ENCODE results near the gene ATF6.
"Not testable (repeated sequence)": the region's sequence is repeated elsewhere in the genome, so short reads cannot be mapped to it uniquely, and the experiment has no call there.

ATF6 gene, protein sequence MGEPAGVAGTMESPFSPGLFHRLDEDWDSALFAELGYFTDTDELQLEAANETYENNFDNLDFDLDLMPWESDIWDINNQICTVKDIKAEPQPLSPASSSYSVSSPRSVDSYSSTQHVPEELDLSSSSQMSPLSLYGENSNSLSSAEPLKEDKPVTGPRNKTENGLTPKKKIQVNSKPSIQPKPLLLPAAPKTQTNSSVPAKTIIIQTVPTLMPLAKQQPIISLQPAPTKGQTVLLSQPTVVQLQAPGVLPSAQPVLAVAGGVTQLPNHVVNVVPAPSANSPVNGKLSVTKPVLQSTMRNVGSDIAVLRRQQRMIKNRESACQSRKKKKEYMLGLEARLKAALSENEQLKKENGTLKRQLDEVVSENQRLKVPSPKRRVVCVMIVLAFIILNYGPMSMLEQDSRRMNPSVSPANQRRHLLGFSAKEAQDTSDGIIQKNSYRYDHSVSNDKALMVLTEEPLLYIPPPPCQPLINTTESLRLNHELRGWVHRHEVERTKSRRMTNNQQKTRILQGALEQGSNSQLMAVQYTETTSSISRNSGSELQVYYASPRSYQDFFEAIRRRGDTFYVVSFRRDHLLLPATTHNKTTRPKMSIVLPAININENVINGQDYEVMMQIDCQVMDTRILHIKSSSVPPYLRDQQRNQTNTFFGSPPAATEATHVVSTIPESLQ

DNA sequence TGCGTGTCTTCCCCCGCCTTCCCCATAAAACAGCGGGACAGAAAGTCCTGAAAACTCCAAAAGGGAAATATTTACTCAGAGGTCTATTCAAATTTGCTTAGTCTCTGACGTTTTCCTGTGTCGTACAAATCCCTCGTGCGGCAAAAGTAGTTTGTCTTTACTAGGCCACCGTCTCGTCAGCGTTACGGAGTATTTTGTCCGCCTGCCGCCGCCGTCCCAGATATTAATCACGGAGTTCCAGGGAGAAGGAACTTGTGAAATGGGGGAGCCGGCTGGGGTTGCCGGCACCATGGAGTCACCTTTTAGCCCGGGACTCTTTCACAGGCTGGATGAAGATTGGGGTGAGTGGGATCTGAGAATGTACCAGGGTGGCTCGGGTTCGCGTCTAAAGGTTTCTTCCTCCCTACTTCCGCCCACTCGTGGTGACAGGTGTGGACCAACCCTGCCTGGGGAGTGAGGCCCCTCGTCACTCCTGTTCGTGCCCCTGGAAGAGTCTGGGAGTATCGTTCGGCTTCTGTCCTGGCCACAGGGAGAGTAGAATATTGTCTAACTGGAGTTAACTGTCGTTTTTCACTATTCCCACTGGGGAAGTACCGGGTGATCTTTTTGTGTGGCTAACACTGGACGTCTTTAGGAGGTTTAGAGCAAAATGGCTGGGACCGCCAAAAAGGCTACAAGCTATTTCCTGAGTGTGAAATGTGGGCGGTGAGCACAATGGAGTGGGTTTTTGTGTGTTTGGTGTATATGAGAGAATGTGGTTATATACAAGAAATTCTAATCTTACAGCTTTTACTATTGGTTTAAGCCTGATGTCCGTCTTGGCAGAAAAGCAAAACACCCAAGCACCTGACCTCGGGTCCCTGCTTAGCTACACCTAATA lies at the start of gene ATF6:
ATF6 (plus strand) TSS at position 219 of the 880 bp plus-strand sequence; CDS start at position 260, 41 bp downstream.
- DNase-seq (ENCODE audit: low read depth in 2 of 2) = peak; percentile 68 to 70

DNA sequence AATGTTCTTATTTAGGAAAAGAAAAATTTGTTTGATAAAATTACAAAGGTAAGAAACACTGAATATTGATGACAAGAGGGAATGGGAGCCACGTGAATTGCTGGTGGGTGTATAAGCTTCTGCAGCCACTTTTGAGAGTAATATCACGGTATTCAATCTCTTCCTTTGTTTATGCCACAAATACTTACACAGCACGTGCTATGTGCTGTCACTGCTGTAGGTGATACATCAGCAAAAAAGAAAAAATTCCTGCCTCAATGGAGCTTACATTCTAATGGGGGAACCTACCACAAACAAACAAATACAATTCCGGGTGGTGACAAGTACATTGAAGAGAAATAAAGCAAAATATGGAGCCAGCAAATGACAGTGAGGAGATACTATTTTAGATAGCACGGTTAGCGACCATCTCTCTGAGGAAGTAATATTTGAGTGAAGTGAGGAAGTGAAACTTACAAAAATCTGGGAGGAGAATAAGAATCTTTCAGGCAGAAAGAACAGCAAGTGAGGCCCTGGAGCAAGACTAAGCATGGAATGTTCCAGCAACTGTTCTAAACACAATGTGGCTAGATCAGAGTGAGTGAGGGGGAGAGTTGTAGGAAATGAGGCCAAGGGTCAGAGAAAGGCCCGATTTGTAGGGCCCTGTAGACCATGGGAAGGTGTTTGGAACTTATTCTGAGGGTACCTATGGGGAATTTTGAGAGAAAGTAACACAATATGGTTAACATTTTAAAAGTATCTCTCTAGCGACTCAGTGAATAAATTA lies 47.4 kb upstream of the ATF6 start:
- DNase-seq (ENCODE audit: low read depth in 2 of 2) = no peak

DNA sequence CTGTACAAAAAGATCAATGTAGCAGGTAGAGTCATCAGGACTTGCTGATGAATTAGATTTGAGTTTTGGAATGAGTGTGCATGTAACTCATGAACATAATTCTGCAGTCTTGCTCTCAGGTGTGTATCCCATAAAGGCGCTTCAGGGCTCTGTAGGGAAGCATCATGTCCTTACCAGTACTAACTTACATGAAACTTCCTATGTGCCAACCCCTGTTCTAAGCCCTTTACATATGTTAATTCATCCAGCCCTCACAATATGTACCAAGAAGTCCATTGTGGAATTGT lies 46.9 kb upstream of the ATF6 start:
- no peak for DNase-seq (ENCODE audit: low read depth in 2 of 2)

DNA sequence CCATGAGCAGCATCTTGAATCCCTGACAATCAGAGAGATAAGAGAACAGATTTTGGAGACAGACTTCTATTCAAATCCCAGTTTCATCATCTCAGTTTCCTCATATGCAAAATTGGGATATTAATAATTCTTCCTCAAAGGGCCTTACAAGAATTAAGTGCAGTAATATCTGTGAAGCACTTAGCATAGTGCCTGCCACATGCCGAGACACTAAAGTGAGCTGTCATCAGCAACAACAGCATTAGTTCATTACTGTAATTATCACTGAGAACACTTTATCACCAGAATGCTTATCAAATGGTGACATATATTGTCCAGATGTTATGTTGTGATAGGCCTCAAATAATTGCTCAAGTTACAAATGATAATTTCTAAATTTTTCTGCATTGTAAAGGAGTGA lies 45.7 kb upstream of the ATF6 start:
- DNase-seq (ENCODE audit: low read depth in 2 of 2) = no peak

DNA sequence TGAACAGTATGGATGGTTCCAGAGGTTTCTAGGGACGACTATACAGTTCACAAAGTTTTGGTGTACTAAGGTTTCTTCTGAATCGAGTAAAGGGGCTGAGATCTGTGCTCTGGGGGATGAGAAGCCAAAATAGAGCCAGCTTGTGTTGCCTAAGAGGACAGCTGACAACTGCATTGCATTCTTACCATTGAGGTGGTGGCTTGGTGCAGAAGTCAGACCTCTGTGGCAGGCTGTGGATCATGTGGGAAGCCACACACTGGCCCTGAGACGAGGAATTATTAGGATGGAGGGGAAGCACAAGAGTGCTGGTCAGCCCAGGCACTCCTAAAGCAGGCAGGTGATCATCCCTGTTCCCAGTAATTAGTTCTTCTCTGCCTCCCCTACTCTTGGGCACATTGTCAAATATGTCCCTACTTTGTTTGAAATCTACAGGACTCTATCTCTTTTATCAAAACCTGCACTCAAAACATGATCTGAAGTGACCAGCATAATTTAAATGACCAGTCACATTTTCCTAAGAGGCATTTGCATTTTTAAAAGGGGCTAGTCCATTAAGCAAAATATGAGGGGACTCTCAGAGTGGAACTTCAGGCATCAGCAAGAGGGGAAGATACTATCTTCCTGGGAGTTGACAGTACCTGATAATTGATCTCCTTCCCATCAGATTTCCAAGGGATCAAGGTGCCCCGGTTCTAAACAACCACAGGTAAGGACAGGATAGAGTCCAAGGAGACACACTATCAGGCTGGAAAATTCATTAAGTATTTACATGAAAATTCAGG lies 45.0 kb upstream of the ATF6 start, which contains the start of gene FCRLB:
FCRLB (plus strand) TSS at position 589 of the 782 bp plus-strand sequence. CDS start 1,129 bp downstream, outside the sequence.
- no peak for DNase-seq (ENCODE audit: low read depth in 2 of 2)

DNA sequence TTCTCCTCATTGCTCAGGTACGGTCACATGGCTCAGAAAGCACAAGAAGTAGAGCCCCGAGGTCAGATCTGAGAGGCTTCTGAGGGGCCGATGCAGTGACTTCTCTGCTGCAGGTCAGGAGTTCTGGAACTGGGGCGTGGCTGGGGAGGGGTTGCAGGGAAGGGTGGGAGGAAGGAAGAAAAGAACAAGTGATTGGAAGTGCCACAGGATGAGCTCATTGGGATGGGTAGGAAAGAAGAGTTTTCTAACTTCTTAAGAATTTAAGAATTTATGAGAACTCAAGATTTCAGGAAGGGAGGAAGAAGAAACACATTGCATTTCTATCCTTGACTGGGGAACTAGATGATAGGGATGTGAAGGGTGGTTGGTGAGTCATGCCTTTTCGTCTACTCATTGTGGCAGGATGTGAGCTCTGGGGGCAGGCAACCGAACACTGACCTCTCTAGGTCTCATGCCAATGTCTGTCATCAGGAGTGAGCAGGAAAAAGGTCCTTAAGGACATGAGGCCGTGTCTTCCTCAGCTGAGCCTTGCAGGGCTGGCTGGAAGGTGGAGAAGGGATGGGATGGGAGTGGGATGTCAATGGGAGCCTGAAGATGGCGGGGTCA lies 44.3 kb upstream of the ATF6 start:
- DNase-seq (ENCODE audit: low read depth in 2 of 2) = no peak

DNA sequence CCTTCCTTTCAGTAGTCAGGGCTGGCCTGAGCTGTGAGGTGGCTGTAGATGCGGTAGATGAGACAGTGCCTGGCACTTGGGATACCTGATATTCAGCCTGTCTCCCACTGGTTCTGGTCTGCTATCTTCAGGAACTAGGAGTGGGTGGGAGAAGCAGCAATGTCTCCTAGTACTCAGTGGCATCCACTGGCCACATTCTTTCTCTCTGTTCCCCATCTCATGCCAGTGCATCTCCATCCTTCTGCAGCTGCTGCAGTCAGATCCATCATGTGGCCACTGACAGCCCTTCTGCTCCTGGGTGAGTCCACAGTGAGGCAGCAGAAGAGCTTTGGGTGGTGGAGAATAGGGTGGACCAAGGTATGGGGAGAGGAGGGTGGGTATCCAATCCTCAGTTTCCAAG lies 43.7 kb upstream of the ATF6 start:
- no peak for DNase-seq (ENCODE audit: low read depth in 2 of 2)

DNA sequence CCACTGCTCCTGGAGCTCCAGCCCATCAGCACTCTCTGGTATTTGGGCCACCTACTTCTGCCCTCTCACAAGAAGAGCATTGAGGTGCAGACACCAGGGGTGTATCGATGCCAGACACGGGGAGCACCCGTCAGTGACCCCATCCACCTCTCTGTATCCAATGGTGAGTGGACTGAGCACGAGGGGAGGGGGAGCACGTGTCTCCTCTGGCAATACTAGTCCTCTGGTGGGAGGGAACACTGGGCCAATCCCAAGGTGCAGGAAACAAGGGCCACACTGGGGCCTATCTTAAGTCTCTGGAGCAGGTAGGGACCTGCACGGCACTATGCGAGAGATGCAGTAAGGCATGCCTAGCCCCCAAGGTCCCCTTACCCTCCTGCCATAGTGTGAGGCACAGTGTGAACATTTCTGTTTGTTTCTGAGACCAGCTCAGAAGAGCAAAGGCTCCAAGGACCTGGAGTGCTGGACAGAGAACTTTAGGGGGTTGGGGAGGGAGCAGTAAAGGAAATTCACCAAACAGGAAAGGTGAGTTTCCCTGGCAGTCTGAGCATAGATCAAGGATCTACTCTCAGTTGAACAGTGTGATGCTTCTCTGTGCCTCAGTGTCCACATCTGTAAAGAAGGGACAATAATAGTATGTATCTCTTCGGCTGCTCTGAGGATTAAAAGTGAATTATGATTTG lies 42.5 kb upstream of the ATF6 start:
- no peak for DNase-seq (ENCODE audit: low read depth in 2 of 2)

DNA sequence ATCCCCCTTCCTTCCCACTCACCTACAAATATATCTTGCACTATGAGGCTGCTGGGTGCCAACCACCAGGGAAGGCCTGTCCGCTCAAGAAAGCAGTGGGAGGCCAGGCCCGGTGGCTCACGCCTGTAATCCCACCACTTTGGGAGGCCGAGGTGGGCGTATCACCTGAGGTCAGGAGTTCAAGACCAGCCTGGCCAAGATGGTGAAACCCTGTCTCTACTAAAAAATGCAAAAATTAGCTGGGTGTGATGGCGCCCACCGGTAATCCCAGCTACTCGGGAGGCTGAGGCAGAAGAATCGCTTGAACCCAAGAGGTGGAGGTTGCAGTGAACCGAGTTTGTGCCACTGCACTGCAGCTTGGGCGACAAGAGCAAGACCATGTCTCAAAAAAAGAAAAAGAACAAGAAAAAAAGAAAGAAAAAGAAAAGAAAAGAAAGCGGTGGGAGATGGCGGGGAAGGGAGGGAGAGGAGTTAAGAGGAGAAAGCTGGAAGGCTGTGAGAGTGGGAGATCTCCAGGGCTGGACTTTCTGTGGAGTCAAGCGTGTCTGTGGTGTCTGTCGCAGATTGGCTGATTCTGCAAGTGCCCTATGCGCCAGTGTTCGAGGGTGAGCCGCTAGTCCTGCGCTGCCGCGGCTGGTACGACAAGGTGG lies 40.7 kb upstream of the ATF6 start:
- DNase-seq (ENCODE audit: low read depth in 2 of 2) = not testable (repeated sequence)

DNA sequence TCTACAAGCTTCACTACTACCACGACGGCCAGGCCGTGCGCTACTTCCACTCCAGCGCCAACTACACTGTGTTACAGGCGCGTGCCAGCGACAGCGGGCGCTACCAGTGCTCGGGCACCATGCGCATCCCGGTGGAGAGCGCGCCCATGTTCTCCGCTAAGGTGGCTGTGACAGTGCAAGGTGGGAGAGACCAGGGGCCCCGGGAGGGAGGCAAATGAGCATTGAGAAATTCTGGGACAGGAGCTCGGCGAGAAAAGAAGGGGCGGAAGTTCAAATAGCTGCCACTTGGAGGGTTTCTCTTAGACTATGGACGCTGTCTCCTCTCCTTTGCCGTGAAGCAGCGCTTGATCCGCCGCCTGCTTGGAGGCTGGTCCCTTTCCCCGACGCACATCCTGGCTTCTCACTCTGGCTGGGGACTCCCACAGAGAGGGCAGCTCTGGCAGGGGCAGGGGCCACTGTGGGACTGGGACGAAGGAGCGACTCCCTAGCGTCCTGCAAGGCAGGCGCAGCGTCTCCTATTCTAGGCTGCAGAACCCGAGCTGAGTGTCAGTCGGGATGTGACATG lies 40.1 kb upstream of the ATF6 start:
- peak in 1 of 2 experiments; percentile 8 for DNase-seq (ENCODE audit: low read depth in 2 of 2)

DNA sequence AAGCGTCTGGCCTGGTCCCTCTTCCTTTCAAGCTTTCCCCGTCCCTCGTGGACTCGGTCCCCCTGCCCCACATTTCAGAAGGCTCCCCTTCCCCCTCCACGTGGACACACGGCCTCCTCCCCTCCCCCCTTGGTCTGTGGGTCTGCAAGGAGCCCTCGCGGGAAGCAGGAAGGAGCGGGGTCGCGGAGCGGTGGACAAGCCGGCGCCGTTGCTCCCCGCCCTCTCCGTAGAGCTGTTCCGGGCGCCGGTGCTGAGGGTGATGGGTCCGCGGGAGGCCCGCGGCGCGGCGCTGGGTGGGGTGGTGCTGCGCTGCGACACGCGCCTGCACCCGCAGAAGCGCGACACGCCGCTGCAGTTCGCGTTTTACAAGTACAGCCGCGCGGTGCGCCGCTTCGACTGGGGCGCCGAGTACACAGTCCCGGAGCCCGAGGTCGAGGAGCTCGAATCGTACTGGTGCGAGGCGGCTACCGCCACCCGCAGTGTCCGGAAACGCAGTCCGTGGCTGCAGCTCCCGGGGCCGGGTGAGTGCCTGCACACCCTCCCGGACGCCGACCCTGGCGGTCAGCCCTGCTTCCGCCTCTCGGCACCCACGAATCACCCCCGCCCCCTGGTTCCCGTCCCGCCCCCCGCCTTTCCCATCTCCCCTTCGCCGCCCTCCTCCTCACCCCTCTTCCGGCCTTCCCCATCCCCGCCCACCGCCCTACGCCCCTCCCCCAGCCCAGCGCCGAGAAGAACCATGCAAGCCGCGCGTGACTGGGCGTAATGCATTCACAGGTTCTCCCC lies 39.5 kb upstream of the ATF6 start:
- DNase-seq (ENCODE audit: low read depth in 2 of 2) = peak; percentile 44 to 57

DNA sequence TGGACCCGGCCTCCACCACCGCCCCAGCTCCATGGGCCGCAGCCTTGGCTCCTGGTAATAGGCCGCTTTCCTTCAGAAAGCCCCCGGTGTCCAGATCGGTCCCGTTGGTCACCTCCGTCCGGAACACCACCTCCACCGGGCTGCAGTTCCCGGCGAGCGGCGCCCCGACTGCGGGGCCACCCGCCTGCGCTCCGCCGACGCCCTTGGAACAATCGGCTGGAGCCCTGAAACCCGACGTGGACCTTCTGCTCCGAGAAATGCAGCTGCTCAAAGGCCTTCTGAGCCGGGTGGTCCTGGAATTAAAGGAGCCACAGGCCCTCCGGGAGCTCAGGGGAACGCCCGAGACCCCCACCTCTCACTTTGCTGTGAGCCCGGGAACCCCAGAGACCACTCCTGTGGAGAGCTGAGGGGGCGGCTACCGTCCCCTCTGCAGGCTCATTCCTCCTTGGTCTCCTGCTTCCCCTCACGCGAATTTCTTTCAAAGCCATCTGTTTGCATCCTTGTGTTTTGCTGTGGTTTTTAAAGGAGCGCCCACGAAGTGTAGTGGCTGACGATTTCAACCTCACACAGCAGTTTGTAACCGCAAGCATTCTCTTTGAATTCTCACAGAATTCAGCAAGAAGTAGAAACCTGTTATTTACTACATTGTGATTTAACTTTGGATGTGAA lies 38.7 kb upstream of the ATF6 start:
- DNase-seq (ENCODE audit: low read depth in 2 of 2) = no peak

DNA sequence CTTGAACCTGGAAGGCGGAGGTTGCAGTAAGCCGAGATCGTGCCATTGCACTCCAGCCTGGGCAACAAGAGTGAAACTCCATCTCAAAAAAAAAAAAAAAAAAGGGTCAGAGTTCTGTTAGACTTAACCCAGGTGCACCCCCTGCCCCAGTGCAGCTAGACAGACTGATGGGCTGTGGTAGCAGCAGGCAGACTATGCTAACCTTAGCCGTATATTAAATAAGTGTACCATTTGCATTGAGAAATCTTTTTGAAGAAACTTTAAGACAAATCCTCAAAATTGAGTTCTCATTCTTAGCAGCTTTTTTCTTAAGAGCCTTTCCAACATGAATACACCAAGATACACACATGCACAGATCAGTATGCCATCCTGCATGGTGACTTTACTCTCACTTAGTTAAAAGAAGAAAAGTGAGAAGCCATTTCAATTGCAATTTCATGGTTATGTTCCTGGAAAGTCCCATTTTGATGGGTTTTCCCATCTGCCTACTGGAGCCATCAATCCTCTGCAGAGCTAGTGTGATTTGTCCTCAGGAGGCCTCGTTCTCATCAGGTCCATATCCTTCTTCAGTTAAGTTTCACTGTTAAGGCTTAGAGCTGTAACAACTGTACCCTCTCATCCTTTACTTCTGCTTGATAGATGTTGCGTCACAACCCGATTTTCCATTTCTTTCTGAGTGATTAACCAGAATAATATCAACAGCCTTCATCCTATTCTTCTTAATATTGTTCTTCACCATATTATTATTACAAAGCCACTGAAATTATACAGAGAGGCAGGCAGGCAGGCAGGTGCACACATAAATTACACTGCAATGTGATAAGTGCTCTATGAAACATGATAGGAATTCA lies 37.5 kb upstream of the ATF6 start:
- no peak for DNase-seq (ENCODE audit: low read depth in 2 of 2)

DNA sequence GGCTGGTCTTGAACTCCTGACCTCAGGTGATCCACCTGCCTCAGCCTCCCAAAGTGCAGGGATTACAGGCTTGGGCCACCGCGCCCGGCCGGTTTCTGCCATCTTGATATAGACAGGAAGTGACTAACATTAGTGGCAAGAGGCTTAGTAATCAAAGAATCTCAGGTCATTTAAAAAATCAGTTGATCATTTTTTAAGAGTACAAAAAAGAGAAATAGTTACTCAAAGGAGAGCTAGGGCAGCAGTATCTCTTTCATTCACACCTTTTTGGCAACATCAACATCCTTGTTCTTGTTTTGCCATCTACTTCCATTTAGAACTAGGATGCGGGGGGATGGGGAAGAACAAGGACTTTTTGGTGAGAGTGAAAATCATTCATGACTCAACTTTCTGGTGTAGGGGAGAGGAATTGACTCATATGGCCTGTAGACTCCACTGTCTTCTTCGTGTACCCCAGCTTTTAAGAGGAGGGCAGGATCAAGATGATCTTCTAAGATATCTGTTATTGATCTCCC lies 36.0 kb upstream of the ATF6 start:
- peak in 1 of 2 experiments; percentile 18 for DNase-seq (ENCODE audit: low read depth in 2 of 2)

DNA sequence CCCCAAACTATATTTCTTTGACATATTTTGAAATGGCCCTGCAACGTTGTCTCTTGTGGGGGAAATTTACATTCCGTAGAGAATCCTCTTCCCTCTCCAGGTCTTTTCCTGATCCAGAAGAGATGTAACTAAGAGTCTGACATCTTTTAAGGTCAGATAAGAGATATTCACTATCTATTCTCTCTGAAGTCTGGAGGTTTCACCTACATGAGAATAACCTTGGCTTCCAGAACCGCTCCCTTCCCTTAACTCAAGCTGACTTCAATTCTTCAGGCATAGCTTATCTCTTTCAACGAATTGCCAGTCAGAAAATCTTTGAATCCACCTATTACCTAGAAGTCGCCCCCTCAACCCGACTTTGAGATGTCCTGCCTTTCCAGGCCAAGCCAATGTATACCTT lies 34.9 kb upstream of the ATF6 start:
- DNase-seq (ENCODE audit: low read depth in 2 of 2) = no peak

DNA sequence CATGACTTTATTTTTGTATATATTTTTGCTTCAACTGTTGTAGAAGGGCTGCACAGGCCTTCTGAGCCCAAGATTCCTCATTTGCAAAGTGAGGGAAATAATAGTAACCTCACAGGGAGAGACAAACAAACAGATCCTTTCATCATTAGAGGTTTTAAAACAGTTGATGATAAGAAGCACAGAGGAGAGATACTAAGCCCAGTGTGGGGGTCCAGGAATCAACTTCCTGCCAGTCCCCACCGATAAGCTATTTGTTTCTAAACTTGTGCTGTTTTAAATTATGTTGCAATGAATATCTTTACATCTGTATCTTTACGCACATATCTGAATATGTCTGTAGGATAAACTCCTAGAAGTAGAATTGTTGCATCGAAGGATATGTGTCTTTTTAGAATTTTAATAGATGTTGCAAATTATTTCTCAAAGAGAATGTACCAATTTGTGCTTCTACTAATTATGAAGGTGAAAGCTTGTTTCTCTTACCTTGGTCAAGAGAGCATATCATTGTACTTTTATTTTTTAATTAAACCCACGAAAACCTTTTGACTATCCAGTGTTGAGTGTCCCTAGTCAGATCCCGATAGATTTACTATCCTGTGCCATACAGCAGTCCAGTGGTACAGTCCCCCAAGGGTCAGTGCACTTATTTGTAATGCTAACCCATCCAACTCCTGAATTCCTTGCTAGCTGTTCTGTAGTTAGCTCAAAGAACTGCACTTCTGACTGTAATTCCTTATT lies 34.0 kb upstream of the ATF6 start:
- no peak for DNase-seq (ENCODE audit: low read depth in 2 of 2)
